ENCODE results near the gene RNF44. TPM values are rescaled to one million over a fixed set of nuclear protein-coding genes. Genes with fewer than 3 reads are reported as not detected.

The RNF44 gene
- total RNA-seq, 1 donor from 2014 or later = 28.2 TPM

- intact Hi-C loops (cut with micrococcal nuclease) = no loop called here
- Histone ChIP-seq H3K4me3 (no peak overlapping the region), H3K27ac (replicated peaks) (no peak overlapping the region), H3K36me3 (no peaks in the 10 kb centered on the region), H3K4me1 (no peaks in the 10 kb centered on the region), H3K27me3 (ENCODE audit: low read depth) (peaks cover 43% of the 10 kb centered on the region), H3K9me3 (replicated peaks) (no peaks in the 10 kb centered on the region)
- DNase-seq = no peak
- no peak for TF ChIP-seq CTCF (IDR thresholded peaks at IDR 0.05; ENCODE audit: borderline replicate concordance)
Observed at GRCh38 chr5:176561259-176561658, 24.1 kb upstream of the RNF44 start.

- Histone ChIP-seq H3K4me1 (no peaks in the 10 kb centered on the region), H3K36me3 (no peaks in the 10 kb centered on the region), H3K27ac (replicated peaks) (no peak overlapping the region), H3K4me3 (no peak overlapping the region), H3K9me3 (replicated peaks) (no peaks in the 10 kb centered on the region), H3K27me3 (ENCODE audit: low read depth) (peaks cover 34% of the 10 kb centered on the region)
- no peak for DNase-seq
- no peak for TF ChIP-seq CTCF (IDR thresholded peaks at IDR 0.05; ENCODE audit: borderline replicate concordance)
- intact Hi-C loops (cut with micrococcal nuclease) = no loop called here
Observed at GRCh38 chr5:176560364-176560763, 23.2 kb upstream of the RNF44 start.

- H3K4me3 ChIP-seq = no peak overlapping the region
- H3K27ac ChIP-seq (replicated peaks) = no peak overlapping the region
- no peaks in the 10 kb centered on the region for H3K4me1 ChIP-seq
- no peak for DNase-seq
- H3K36me3 ChIP-seq = no peaks in the 10 kb centered on the region
- intact Hi-C loops (cut with micrococcal nuclease) = no loop called here
- no peaks in the 10 kb centered on the region for H3K9me3 ChIP-seq (replicated peaks)
- TF ChIP-seq CTCF (IDR thresholded peaks at IDR 0.05; ENCODE audit: borderline replicate concordance) = no peak
- H3K27me3 ChIP-seq (ENCODE audit: low read depth) = peaks cover 30% of the 10 kb centered on the region
Observed at GRCh38 chr5:176559683-176560082, 22.5 kb upstream of the RNF44 start.

DNA sequence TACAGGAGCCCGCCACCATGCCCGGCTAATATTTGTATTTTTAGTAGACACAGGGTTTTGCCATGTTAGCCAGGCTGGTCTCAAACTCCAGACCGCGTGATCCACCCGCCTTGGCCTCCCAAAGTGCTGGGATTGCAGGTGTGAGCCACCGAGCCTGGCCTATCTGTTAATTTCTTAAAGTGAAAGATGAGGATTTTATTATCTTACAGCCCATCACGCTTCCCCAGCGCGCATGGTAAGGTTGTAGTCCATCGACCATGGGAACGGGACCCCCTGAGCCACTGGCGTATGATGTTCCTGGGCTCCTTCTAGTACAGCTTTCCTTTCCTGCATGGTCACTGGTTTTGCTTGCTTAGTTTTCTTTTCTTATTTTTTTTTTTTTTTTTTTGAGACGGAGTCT lies 20.6 kb upstream of the RNF44 start:
- Histone ChIP-seq H3K27ac (replicated peaks) (no peak overlapping the region), H3K9me3 (replicated peaks) (no peaks in the 10 kb centered on the region), H3K4me1 (no peaks in the 10 kb centered on the region), H3K36me3 (no peaks in the 10 kb centered on the region), H3K27me3 (ENCODE audit: low read depth) (peaks cover 38% of the 10 kb centered on the region), H3K4me3 (no peak overlapping the region)
- no peak for DNase-seq
- intact Hi-C loops (cut with micrococcal nuclease) = no loop called here
- TF ChIP-seq CTCF (IDR thresholded peaks at IDR 0.05; ENCODE audit: borderline replicate concordance) = no peak

- intact Hi-C loops (cut with micrococcal nuclease) = no loop called here
- no peak for DNase-seq
- no peak for TF ChIP-seq CTCF (IDR thresholded peaks at IDR 0.05; ENCODE audit: borderline replicate concordance)
Observed at GRCh38 chr5:176553260-176554085, 16.3 kb upstream of the RNF44 start.

More at GRCh38 chr5:176553260-176554085, 16.3 kb upstream of the RNF44 start:
- Histone ChIP-seq H3K27ac (replicated peaks) (no peak overlapping the region), H3K4me1 (no peaks in the 10 kb centered on the region), H3K4me3 (no peak overlapping the region), H3K36me3 (no peaks in the 10 kb centered on the region), H3K27me3 (ENCODE audit: low read depth) (peaks cover 41% of the 10 kb centered on the region), H3K9me3 (replicated peaks) (no peaks in the 10 kb centered on the region)
